ENCODE results near the gene ITPKB.
"Not testable (repeated sequence)": the region's sequence is repeated elsewhere in the genome, so short reads cannot be mapped to it uniquely, and the experiment has no call there.

ITPKB gene

DNA sequence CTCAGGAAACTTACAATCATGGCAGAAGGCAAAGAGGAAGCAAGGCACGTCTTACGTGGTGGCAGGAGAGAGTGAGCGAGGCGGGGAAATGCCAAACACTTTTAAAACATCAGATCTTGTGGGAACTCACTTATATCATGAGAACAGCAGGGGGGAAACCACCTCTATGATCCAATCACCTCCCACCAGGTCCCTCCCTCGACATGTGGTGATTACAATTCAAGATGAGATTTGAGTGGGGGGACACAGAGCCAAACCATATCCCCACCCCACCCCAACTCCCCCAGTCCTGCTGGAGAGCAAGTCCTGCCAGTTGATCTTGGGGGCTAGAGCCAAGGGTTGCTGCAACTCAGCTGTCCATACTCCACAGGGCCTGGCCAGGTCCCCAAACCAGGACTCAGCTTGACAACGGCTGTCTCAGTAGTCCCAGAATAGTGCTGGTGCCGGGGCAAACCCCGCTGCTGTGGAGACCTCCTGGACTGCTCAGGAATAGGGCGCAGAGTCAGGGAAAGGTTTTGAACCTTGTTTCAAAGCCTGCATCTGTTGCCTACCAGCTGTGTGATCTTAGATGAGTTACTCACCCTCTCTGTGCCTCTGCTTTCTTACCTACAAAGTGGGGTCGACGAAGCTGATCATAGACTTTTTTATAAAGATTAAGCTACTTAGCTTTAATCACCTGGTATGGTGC is 111.0 kb downstream of the ITPKB start:
- DNase-seq (ENCODE audit: insufficient read length, low spot score): no peak
- TF ChIP-seq PAX5 (IDR thresholded peaks at IDR 0.05; ENCODE audit: insufficient read depth, low read length, severe bottlenecking) (no peak), POU2F2 (IDR thresholded peaks at IDR 0.05; ENCODE audit: low read depth, low read length) (no peak), POLR2AphosphoS5 (IDR thresholded peaks at IDR 0.05; ENCODE audit: low read depth, low read length) (no peak), TAF1 (IDR thresholded peaks at IDR 0.05; ENCODE audit: low read depth, low read length) (no peak), SPI1 (IDR thresholded peaks at IDR 0.05; ENCODE audit: low read depth, low read length) (no peak), POLR2A (IDR thresholded peaks at IDR 0.05; ENCODE audit: low read depth, low read length) (no peak)
- FAIRE-seq: no peak

DNA sequence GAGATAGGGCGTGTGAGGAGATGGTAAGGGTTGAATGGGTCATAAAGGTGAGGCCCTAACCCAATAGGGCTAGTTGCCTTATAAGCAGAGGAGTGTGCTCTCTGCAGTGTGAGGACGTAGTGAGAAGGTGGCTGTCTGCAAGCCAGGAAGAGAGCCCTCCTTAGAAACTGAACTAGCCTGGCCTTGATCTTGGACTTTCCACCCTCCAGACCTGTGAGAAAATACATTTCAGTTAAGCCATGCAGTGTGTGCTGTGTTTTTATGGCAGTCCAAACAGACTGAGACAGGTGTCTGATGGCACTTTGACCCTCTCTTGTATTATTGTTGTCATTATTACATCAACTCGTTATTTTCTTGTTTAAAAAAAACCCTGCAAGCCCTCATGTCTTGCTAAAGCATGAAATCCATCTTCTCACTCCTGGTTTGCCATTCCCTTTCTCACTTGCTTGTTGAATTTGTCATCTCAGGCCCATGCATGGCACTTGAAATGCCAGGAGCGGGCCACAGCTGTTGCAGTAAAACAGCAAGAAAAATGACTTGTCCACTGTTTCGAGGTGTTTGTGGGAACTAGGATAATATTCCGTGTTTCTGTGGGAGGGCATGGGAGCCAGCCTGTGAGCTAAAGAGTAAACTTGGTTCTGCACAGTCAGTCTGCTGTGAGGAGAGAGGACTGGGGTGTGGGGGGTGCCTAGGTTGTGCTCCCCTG is 111.9 kb downstream of the ITPKB start:
- FAIRE-seq: peak; percentile 57
- TF ChIP-seq POLR2A (IDR thresholded peaks at IDR 0.05; ENCODE audit: low read depth, low read length): no peak
- no peak for TF ChIP-seq PAX5 (IDR thresholded peaks at IDR 0.05; ENCODE audit: insufficient read depth, low read length, severe bottlenecking)
- TF ChIP-seq SPI1 (IDR thresholded peaks at IDR 0.05; ENCODE audit: low read depth, low read length): no peak
- no peak for TF ChIP-seq POU2F2 (IDR thresholded peaks at IDR 0.05; ENCODE audit: low read depth, low read length)
- no peak for TF ChIP-seq POLR2AphosphoS5 (IDR thresholded peaks at IDR 0.05; ENCODE audit: low read depth, low read length)
- no peak for TF ChIP-seq TAF1 (IDR thresholded peaks at IDR 0.05; ENCODE audit: low read depth, low read length)
- DNase-seq (ENCODE audit: insufficient read length, low spot score): no peak

DNA sequence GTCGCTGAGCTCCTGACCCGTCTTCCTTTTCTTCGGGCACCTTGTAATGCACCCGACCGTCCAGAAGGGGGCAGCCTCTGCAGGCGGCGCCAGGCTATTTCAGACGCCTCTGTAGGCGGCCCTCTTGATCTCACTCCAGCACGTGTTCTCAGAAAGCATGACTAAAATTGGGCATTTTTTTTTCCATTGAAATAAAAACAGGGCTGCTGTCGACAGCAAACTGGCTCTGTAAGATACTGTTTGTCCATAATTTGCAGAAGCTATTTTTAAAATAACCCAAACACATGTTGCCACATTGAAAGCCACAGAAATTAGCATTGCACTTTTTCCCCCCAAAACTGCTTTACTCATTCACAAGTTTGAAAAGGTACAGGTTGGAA is 112.5 kb downstream of the ITPKB start:
- DNase-seq (ENCODE audit: insufficient read length, low spot score) (no peak), FAIRE-seq (peak; percentile 85)
- TF ChIP-seq POLR2AphosphoS5 (IDR thresholded peaks at IDR 0.05; ENCODE audit: low read depth, low read length) (no peak), POLR2A (IDR thresholded peaks at IDR 0.05; ENCODE audit: low read depth, low read length) (no peak), PAX5 (IDR thresholded peaks at IDR 0.05; ENCODE audit: insufficient read depth, low read length, severe bottlenecking) (no peak), POU2F2 (IDR thresholded peaks at IDR 0.05; ENCODE audit: low read depth, low read length) (no peak), TAF1 (IDR thresholded peaks at IDR 0.05; ENCODE audit: low read depth, low read length) (no peak), SPI1 (IDR thresholded peaks at IDR 0.05; ENCODE audit: low read depth, low read length) (no peak)

DNA sequence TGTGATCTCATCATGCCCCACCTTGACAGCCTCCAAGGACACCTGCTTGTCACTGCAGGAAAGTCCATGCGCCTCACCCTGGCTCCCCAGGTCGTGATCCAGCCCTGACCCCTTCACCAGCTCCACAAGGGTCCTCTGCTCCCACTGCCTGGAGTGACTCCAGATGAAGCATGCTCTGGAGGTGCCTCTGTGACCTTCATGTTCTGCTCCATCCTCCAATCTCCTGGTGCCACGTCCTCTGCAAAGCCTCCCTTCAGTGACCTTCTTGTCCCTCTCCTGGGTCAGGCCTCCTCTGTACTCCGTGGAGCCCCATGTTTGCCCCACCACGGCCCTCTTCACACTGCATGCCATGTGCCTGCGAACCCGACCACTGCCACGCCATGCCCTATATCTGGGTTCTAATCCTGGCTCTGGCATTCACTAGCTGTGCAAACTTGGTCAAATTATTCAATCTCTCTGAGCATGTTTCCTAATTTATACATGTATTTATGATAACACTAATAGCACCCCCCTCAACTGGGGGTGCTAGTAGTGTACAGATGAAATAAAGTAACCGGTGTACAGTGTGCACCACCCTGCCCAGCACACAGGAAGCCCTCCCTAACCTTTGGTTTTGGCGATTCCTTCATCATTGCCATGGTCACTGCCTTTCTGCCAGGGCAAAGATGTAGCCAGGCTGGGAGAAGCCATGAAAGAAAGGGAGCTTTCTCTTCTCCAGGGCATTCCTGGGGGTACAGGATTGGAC is 113.1 kb downstream of the ITPKB start:
- no peak for DNase-seq (ENCODE audit: insufficient read length, low spot score)
- FAIRE-seq: peak; percentile 26
- no peak for TF ChIP-seq SPI1 (IDR thresholded peaks at IDR 0.05; ENCODE audit: low read depth, low read length)
- TF ChIP-seq PAX5 (IDR thresholded peaks at IDR 0.05; ENCODE audit: insufficient read depth, low read length, severe bottlenecking): no peak
- no peak for TF ChIP-seq POLR2A (IDR thresholded peaks at IDR 0.05; ENCODE audit: low read depth, low read length)
- TF ChIP-seq TAF1 (IDR thresholded peaks at IDR 0.05; ENCODE audit: low read depth, low read length): no peak

DNA sequence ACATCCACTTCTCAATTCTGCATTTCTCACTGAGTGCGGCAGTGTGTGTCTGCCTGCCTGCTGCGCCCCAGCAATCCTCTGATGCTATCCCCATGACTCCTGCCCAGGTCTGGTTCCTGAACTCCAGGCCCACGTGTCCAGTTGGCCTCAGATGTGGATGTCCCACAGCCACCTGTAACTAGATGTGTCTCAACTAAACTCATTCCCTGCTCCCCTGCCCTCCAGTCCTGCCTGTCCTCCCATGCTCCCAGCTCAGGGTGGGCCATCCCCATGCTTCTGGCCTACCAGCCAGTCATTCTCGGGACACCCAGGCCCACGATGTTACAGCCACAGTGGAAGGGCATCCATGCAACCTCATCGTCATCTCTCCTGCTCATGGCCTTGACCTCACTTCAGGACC is 113.8 kb downstream of the ITPKB start:
- DNase-seq (ENCODE audit: insufficient read length, low spot score): no peak
- TF ChIP-seq TAF1 (IDR thresholded peaks at IDR 0.05; ENCODE audit: low read depth, low read length) (no peak), POLR2A (IDR thresholded peaks at IDR 0.05; ENCODE audit: low read depth, low read length) (no peak), SPI1 (IDR thresholded peaks at IDR 0.05; ENCODE audit: low read depth, low read length) (no peak), PAX5 (IDR thresholded peaks at IDR 0.05; ENCODE audit: insufficient read depth, low read length, severe bottlenecking) (no peak), POU2F2 (IDR thresholded peaks at IDR 0.05; ENCODE audit: low read depth, low read length) (no peak), POLR2AphosphoS5 (IDR thresholded peaks at IDR 0.05; ENCODE audit: low read depth, low read length) (no peak)
- FAIRE-seq: no peak

DNA sequence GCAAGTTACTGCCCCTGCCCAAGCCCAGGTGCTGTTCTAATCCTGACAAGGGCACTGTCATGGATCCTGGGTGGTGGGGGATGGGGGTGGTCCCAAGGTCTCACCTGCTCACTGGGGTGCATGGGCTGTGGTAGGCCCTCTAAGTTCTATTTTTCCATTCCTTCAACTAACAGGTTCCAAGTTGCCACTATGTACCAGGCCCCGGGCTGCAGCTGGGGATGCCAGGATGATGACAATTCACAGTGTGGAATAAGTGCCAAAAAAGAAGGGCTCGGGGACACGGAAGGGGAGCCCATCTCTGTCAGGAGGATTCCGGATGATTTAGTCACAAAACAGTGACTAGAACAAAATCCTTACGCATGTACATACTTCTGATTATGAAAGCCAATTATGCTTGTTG is 114.6 kb downstream of the ITPKB start:
- FAIRE-seq (no peak), DNase-seq (ENCODE audit: insufficient read length, low spot score) (no peak)
- TF ChIP-seq POLR2AphosphoS5 (IDR thresholded peaks at IDR 0.05; ENCODE audit: low read depth, low read length) (no peak), POLR2A (IDR thresholded peaks at IDR 0.05; ENCODE audit: low read depth, low read length) (no peak), TAF1 (IDR thresholded peaks at IDR 0.05; ENCODE audit: low read depth, low read length) (no peak), POU2F2 (IDR thresholded peaks at IDR 0.05; ENCODE audit: low read depth, low read length) (no peak), SPI1 (IDR thresholded peaks at IDR 0.05; ENCODE audit: low read depth, low read length) (no peak), PAX5 (IDR thresholded peaks at IDR 0.05; ENCODE audit: insufficient read depth, low read length, severe bottlenecking) (no peak)

DNA sequence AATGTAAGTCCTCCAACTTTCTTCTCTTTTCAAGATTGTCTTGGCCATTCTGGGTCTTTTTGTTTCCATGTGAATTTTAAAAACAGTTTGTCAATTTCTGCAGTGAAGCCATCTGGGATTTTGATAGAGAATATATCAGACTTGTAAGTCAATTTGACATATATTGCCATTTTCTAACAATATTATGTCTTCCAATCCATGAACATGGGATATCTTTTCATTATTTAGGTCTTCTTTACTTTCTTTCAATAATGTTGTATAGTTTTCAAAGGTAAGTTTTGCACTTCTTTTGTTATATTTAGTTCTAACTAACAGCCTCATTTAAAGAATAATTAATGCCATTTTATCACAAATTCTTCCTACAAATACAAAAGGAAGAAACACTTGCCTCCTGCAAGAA is 117.1 kb downstream of the ITPKB start:
- FAIRE-seq: no peak
- DNase-seq (ENCODE audit: insufficient read length, low spot score): no peak
- TF ChIP-seq POLR2AphosphoS5 (IDR thresholded peaks at IDR 0.05; ENCODE audit: low read depth, low read length): no peak
- TF ChIP-seq POLR2A (IDR thresholded peaks at IDR 0.05; ENCODE audit: low read depth, low read length): no peak
- no peak for TF ChIP-seq POU2F2 (IDR thresholded peaks at IDR 0.05; ENCODE audit: low read depth, low read length)
- TF ChIP-seq PAX5 (IDR thresholded peaks at IDR 0.05; ENCODE audit: insufficient read depth, low read length, severe bottlenecking): no peak
- no peak for TF ChIP-seq TAF1 (IDR thresholded peaks at IDR 0.05; ENCODE audit: low read depth, low read length)
- no peak for TF ChIP-seq SPI1 (IDR thresholded peaks at IDR 0.05; ENCODE audit: low read depth, low read length)

DNA sequence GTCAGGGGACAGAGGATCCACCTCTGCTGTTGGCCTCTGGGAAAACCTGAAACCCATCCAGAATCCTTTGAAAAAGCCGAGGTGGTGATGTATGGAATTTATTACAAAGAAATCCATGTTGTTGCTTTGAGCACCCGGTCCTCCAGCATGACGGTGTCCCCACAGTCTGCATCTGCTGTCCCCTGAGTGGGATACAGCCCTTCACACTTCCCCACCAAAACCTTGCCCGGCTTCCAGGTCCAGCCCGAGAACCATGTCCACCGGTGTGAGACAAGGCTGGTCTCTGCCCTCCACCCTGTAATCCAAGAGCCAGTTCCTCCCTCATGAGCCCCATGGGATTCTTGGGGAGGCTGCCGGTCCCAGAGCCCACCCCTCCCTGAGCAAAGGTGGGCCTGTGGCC is 120.1 kb downstream of the ITPKB start:
- FAIRE-seq (no peak), DNase-seq (ENCODE audit: insufficient read length, low spot score) (no peak)
- no peak for TF ChIP-seq POU2F2 (IDR thresholded peaks at IDR 0.05; ENCODE audit: low read depth, low read length)
- TF ChIP-seq POLR2A (IDR thresholded peaks at IDR 0.05; ENCODE audit: low read depth, low read length): no peak
- no peak for TF ChIP-seq TAF1 (IDR thresholded peaks at IDR 0.05; ENCODE audit: low read depth, low read length)
- no peak for TF ChIP-seq SPI1 (IDR thresholded peaks at IDR 0.05; ENCODE audit: low read depth, low read length)
- TF ChIP-seq POLR2AphosphoS5 (IDR thresholded peaks at IDR 0.05; ENCODE audit: low read depth, low read length): no peak

DNA sequence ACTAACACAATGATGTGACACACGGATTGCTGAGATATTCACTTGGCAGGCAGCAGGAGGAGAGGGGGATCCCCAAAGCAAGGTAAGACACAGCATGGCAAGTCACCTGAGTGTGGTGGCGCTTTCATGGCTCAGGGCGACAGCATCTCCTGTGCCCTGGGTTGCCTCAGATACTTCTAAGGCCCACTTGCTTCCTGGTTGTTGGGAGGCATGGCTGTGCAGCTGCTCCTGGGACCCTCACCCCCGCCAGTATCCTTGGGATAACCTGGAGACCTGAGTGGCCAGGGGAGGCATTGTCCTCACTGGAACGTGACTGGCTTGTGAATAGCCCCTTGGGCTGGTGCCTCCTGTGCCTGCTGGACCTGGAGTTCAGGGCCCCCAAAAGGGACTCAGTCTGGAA is 120.7 kb downstream of the ITPKB start:
- FAIRE-seq: no peak
- DNase-seq (ENCODE audit: insufficient read length, low spot score): no peak
- no peak for TF ChIP-seq SPI1 (IDR thresholded peaks at IDR 0.05; ENCODE audit: low read depth, low read length)
- TF ChIP-seq POLR2AphosphoS5 (IDR thresholded peaks at IDR 0.05; ENCODE audit: low read depth, low read length): no peak

DNA sequence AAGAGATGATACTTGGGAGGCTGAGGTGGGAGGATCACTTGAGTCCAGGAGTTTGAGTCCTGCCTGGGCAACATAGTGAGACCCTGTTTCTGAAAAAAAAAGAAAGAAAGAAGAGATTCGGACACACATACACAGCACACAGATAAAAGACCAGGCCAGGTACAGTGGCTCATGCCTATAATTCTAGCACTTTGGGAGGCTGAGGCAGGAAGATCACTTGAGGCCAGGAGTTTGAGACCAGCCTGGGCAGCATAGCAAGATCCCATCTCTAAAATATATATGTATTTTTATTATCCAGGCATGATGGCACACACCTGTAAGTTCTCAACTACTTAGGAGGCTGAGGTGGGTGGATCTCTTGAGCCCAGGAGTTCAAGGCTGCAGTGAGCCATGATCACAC is 121.4 kb downstream of the ITPKB start:
- not testable (repeated sequence) for FAIRE-seq; DNase-seq (ENCODE audit: insufficient read length, low spot score)

Data from GM12891 (cell line).